Activated naive CD8-positive, alpha-beta T cell treated with anti-CD3 and anti-CD28 coated beads, Interleukin-2, amount 50 U/mL, for 24 hours (primary cell): ENCODE data around the gene TRPM3.
"Not testable (repeated sequence)": the region's sequence is repeated elsewhere in the genome, so short reads cannot be mapped to it uniquely, and the experiment has no call there.

Source experiments
- ATAC-seq: fragments of 150-1000 bp; cut with Tn5 transposase; one replicate; pipeline ENCODE4 v1.10.0; 2021
- DNase-seq: peaks from one replicate; pipeline ENCODE4 v3.0.0; 2021
- H3K27ac Mint-ChIP-seq: one replicate; pipeline ENCODE4 v1.8.0; 2021; ENCODE audit warnings: mild to moderate bottlenecking, mixed read lengths
- H3K27me3 Mint-ChIP-seq: one replicate; pipeline ENCODE4 v1.8.0; 2021; ENCODE audit warnings: mixed read lengths
- H3K36me3 Mint-ChIP-seq: one replicate; pipeline ENCODE4 v1.8.0; 2021; ENCODE audit warnings: low read depth, mixed read lengths
- H3K4me1 Mint-ChIP-seq: one replicate; pipeline ENCODE4 v1.8.0; 2021; ENCODE audit warnings: mixed read lengths
- H3K4me3 Mint-ChIP-seq: one replicate; pipeline ENCODE4 v1.8.0; 2021; ENCODE audit warnings: mild to moderate bottlenecking, moderate library complexity, mixed read lengths
- H3K9me3 Mint-ChIP-seq: one replicate; pipeline ENCODE4 v1.8.0; 2021; ENCODE audit warnings: mixed read lengths

Gene TRPM3

DNA sequence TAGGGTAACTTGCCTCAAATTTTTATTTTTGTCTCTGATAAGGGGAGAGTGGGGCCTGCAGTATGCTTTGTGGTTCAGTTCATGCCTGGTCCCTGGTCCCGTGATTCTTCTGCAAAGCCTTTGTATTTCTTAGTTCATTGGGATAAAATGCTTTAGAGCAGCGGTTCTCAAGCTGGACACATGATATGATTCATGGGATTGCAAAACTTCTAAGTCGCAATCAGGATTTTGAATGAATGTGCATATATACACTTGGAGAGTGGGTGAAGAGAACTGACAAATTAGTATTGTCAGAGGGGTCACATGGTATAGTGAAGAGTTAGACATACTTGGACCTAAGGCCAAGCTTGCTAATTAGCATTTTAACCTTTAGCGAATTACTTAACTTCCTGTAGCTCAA lies 441.6 kb downstream of the TRPM3 start:
- ATAC-seq (no peak), DNase-seq (no peak)
- no peak overlapping the region for H3K4me3 Mint-ChIP-seq
- H3K4me1 Mint-ChIP-seq: no peaks in the 10 kb centered on the region
- H3K36me3 Mint-ChIP-seq: no peaks in the 10 kb centered on the region
- no peak overlapping the region for H3K27ac Mint-ChIP-seq
- no peaks in the 10 kb centered on the region for H3K9me3 Mint-ChIP-seq
- no peaks in the 10 kb centered on the region for H3K27me3 Mint-ChIP-seq

DNA sequence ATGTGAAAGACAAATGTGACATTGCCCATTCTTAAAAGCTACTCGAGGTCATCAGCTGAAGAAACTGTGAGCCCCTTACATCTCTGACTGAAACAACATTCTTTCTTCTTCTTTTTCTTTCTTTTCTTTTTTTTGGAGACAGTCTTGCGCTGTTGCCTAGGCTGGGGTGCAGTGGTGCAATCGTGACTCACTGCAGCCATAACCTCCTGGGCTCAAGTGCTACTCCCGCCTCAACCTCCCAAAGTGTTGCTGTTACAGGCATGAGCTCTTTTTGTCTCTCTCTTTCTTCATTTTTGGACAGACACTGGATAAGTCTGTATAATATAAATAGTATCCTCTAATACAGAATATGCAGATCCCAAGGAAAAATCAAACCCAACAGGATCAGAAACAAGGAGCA lies 443.3 kb downstream of the TRPM3 start:
- Mint-ChIP-seq H3K27me3 (no peaks in the 10 kb centered on the region), H3K27ac (no peak overlapping the region), H3K36me3 (no peaks in the 10 kb centered on the region), H3K4me1 (no peaks in the 10 kb centered on the region), H3K9me3 (no peaks in the 10 kb centered on the region), H3K4me3 (no peak overlapping the region)
- no peak for DNase-seq
- no peak for ATAC-seq

DNA sequence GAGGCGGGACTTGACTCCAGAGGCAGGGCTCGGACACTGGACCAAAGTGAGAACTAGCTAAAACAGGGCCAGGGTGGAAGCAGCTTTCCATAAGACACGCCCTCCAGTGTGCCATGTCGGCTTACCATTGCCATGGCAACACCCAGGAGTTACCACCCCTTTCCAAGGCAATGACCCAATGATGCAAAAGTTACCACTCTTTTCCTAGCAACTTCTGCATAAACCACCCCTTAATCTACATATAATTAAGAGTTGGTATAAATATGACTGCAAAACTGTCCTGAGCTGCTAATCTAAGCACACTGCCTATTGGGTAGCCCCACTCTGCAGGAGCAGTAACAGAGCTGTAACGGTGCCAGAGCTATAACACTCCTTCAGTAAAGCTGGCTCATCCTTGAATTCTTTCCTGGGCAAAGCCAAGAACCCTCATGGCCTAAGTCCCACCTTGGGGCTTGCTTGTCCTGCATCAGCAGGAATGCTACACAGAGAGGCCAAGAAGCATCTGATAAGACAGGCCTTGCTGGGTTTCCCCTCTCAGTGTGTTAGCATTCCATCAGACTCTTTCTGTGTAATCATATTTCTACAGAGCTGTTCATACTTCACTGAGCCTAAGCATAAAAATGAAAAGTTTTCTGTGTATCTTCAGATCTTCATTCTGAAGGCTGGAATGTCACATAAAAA lies 444.2 kb downstream of the TRPM3 start:
- Mint-ChIP-seq H3K4me3 (no peak overlapping the region), H3K36me3 (no peaks in the 10 kb centered on the region), H3K27ac (no peak overlapping the region), H3K9me3 (no peaks in the 10 kb centered on the region), H3K27me3 (no peaks in the 10 kb centered on the region), H3K4me1 (no peaks in the 10 kb centered on the region)
- no peak for ATAC-seq
- no peak for DNase-seq

DNA sequence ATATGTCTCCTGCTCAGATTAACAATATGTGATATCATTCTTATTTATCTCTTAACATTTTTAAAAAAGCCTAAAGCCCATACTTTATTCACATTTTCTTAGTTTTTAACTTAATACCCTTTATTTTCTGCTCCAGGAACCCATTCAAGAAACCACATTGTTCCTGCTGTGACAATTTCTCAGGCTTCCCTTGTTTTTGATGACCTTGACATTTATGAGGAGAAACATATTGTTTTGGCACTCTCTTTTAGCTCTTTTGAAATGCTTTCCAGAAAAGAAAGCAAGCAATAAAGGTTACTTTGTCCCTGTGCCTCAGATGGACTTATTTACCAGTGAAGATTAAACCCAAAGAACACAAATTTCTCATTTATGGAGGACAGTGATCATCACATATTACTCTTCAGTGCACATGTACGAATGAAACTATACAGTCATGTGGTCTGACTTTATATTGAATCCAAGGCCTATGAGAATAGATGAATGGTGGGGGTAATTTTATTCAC lies 445.5 kb downstream of the TRPM3 start:
- Mint-ChIP-seq H3K36me3 (no peaks in the 10 kb centered on the region), H3K9me3 (no peaks in the 10 kb centered on the region), H3K27ac (no peak overlapping the region), H3K4me3 (no peak overlapping the region), H3K4me1 (no peaks in the 10 kb centered on the region), H3K27me3 (no peaks in the 10 kb centered on the region)
- ATAC-seq (no peak), DNase-seq (no peak)

DNA sequence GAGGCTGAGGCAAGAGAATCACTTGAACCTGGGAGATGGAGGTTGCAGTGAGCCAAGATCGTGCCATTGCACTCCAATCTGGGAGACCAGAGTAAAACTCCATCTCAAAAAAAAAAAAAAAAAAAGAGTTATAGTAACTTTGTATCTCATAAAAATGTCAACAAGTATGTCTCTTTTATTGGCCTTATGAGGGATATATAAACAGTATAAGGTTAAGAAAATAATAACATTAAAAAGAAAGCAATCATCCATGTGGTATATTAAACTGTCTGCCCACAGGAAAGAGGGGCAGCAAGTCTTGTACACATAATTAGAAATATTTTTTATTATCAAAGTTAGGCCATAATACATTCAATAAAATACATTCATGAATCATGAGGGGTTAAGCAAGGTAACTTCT lies 447.6 kb downstream of the TRPM3 start:
- H3K9me3 Mint-ChIP-seq: no peaks in the 10 kb centered on the region

DNA sequence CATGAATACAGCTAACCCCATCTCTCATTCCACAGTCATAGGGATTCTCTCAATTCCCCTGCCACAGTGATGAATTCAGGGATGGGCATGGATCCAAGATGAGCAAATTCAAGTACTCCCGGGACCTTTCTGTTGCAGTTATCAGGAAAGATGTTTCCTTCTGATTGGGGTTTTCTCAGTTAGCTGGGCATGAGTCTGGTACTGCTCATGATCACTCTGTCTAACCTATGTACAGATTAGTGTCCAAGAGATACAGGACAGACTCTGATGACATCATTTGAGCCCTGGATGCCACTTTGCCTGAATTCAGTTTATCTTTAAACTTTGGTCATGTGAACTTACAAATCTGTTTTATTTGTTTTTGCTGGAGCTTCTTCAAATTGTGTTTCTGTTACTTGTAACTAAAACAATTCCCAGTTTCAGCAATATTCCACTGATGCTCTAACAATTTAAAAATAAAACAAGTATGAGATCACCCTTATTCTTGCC lies 449.2 kb downstream of the TRPM3 start:
- H3K27ac Mint-ChIP-seq: no peak overlapping the region
- DNase-seq (no peak), ATAC-seq (no peak)
- no peaks in the 10 kb centered on the region for H3K27me3 Mint-ChIP-seq
- no peaks in the 10 kb centered on the region for H3K4me1 Mint-ChIP-seq
- H3K4me3 Mint-ChIP-seq: no peak overlapping the region
- H3K9me3 Mint-ChIP-seq: no peaks in the 10 kb centered on the region
- no peaks in the 10 kb centered on the region for H3K36me3 Mint-ChIP-seq

More for the DNA sequence above, 447.6 kb downstream of the TRPM3 start:
- Mint-ChIP-seq H3K36me3 (no peaks in the 10 kb centered on the region), H3K4me1 (no peaks in the 10 kb centered on the region), H3K27ac (no peak overlapping the region), H3K27me3 (no peaks in the 10 kb centered on the region), H3K4me3 (no peak overlapping the region)
- no peak for ATAC-seq
- DNase-seq: no peak

DNA sequence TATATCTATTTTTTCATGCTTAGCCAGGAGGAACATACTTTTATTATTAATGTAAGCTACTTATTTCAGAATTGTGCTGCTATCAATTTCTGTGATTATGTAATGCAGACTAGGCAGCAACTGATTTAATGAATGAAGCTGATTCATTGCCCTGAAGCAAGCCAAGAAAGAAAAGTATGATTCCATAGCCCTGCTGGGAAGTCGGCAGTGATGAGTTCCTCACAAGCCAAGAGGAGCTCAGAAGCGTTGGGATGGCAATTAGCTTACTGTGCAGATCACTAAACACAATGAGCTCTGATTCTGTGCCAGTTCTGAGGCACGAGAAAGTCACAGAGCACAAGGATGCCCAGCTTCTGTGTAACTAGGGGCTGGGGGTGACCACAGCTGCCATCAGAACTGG lies 452.7 kb downstream of the TRPM3 start:
- no peak overlapping the region for H3K27ac Mint-ChIP-seq
- DNase-seq: no peak
- H3K9me3 Mint-ChIP-seq: no peaks in the 10 kb centered on the region
- H3K4me1 Mint-ChIP-seq: peaks cover 13% of the 10 kb centered on the region
- H3K36me3 Mint-ChIP-seq: no peaks in the 10 kb centered on the region
- H3K27me3 Mint-ChIP-seq: no peaks in the 10 kb centered on the region
- no peak for ATAC-seq
- no peak overlapping the region for H3K4me3 Mint-ChIP-seq

DNA sequence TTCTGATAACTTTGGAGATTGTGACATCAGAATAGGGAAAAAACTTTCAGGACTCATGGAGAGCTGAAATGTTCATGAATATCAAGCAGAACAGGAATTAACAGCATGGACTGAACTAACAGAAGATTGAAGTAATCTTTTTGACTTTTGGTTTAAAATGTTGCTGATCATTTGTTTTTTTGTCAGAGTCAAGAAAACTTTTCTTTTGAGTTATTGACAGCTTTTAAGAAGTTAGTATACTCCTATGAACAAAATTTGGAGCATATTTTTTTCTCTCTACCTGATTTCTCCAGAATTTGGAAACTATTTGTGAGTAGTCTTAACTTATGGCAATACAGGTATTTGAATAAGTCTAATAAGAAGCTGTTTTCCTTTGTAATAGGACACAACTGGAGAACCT lies 462.7 kb downstream of the TRPM3 start:
- Mint-ChIP-seq H3K4me1 (no peaks in the 10 kb centered on the region), H3K27me3 (peaks cover 2% of the 10 kb centered on the region), H3K9me3 (peaks cover 4% of the 10 kb centered on the region), H3K27ac (no peak overlapping the region), H3K4me3 (no peak overlapping the region), H3K36me3 (no peaks in the 10 kb centered on the region)
- ATAC-seq (no peak), DNase-seq (no peak)

DNA sequence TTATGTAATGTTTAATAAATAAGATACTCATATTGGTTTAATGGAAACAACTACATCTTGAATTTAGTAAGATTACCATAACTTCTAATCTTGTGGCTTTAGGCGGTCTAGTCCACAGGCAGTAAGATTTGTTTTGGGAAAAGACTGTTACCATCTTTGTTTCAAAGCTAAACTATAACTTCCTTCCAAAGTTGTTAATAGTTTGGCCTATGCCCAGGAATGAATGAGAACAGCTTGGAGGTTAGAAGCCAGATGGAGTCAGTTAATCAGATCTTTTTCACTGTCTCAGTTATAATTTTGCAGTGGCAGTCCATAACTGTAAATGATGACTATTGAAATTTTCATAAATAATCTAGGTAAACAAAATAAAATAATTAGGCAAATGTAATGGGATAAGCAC lies 465.1 kb downstream of the TRPM3 start:
- Mint-ChIP-seq H3K27me3 (peaks cover 2% of the 10 kb centered on the region), H3K4me1 (no peaks in the 10 kb centered on the region), H3K36me3 (no peaks in the 10 kb centered on the region), H3K9me3 (peaks cover 4% of the 10 kb centered on the region), H3K27ac (no peak overlapping the region), H3K4me3 (no peak overlapping the region)
- ATAC-seq (no peak), DNase-seq (no peak)

DNA sequence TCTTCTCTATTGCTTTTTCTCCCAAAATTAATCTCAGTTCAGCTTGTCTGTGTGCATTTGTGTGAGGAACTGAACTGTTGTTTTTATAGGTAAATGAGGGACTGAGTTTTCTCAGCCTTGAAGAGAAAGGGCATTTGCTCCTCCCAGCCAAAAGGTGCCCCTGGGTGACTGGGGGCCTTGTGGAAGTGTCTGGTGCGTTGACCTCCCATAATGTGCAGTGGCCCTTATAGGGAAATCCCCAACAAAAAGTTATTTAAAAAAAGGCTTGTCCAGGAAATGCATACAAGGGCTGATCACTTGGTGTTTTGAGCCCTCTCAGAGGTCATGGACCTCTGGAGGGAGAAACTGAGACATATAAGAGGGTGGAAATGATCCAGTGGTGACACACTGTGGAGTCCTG lies 467.3 kb downstream of the TRPM3 start:
- Mint-ChIP-seq H3K27ac (no peak overlapping the region), H3K4me1 (no peaks in the 10 kb centered on the region), H3K27me3 (peaks cover 2% of the 10 kb centered on the region), H3K4me3 (no peak overlapping the region), H3K9me3 (peaks cover 6% of the 10 kb centered on the region), H3K36me3 (no peaks in the 10 kb centered on the region)
- ATAC-seq (no peak), DNase-seq (no peak)

DNA sequence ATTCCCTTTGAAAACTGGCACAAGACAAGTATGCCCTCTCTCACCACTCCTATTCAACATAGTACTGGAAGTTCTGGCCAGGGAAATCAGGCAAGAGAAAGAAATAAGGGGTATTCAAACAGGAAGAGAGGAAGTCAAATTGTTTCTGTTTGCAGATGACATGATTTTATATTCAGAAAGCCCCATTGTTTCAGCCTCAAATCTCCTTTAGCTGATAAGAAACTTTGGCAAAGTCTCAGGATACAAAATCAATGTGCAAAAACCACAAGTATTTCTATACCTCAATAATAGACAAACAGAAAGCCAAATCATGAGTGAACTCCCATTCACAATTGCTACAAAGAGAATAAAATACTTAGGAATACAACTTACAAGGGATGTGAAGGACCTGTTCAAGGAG lies 476.8 kb downstream of the TRPM3 start:
- H3K27me3 Mint-ChIP-seq, H3K4me3 Mint-ChIP-seq, H3K4me1 Mint-ChIP-seq, H3K9me3 Mint-ChIP-seq, DNase-seq, H3K36me3 Mint-ChIP-seq, H3K27ac Mint-ChIP-seq, ATAC-seq: not testable (repeated sequence)

DNA sequence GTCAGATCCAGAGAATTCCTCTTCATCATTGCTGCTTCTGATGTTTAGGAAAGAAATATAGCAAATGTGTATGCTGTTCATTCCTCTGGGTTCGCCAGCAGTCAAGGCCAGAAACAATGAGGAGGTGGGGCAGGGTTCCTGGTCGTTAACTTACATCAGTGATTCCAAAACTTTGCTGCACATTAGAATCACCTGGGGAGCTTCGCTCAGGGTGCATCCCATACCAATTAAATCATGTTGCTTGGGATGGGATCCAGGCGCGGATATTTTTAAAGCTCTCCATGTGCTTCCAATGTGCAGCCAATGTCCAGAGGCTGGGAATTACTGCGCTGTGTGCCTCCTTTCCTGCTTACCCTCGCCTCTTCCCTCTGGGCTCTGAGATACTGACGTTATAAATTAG lies 479.1 kb downstream of the TRPM3 start:
- no peaks in the 10 kb centered on the region for H3K36me3 Mint-ChIP-seq
- H3K4me3 Mint-ChIP-seq: no peak overlapping the region
- no peaks in the 10 kb centered on the region for H3K4me1 Mint-ChIP-seq
- no peaks in the 10 kb centered on the region for H3K9me3 Mint-ChIP-seq
- peaks cover 6% of the 10 kb centered on the region for H3K27me3 Mint-ChIP-seq
- no peak for ATAC-seq
- H3K27ac Mint-ChIP-seq: no peak overlapping the region
- DNase-seq: no peak

DNA sequence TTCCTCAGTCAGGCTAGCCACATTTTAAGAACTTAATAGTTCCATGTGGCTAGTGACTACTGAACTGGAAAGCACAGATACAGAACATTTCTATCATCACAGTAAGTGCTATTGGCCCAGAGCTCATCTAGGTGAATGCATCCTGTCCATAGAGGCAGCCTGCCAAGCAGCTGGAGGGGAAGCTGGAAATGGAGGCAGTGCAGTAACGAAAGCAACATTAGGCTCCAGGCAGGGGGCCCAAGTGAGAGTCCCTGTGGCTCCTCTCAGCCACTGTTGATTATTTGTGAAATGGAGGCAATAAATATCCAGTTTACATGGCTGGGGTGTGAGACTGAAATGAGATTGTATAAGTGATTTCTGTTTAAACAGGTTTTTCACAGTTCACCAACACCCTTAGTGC lies 479.8 kb downstream of the TRPM3 start:
- Mint-ChIP-seq H3K36me3 (no peaks in the 10 kb centered on the region), H3K27me3 (peaks cover 6% of the 10 kb centered on the region), H3K9me3 (no peaks in the 10 kb centered on the region), H3K4me3 (no peak overlapping the region), H3K4me1 (no peaks in the 10 kb centered on the region), H3K27ac (no peak overlapping the region)
- ATAC-seq (no peak), DNase-seq (no peak)

DNA sequence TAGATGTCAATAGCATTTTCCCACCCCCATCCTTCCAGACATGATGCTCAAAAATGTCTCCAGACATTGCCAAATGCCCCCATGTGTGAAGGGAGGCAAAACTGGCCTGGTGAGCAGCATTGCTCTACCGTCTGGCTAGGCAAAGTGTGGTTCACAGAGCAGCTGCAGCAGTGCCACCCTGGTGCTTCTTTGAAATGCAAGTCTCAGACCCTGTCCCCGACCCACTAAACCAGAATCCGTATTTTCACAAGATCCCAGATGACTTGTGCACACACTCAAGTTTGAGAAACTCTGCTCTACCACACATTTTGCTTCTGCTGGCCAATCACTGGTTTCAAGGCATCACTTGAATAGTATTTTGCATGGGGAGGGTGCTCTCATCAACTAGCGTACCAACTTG lies 480.4 kb downstream of the TRPM3 start:
- Mint-ChIP-seq H3K36me3 (no peaks in the 10 kb centered on the region), H3K4me3 (no peak overlapping the region), H3K4me1 (no peaks in the 10 kb centered on the region), H3K27me3 (peaks cover 4% of the 10 kb centered on the region), H3K27ac (no peak overlapping the region), H3K9me3 (no peaks in the 10 kb centered on the region)
- DNase-seq: no peak
- ATAC-seq: no peak

DNA sequence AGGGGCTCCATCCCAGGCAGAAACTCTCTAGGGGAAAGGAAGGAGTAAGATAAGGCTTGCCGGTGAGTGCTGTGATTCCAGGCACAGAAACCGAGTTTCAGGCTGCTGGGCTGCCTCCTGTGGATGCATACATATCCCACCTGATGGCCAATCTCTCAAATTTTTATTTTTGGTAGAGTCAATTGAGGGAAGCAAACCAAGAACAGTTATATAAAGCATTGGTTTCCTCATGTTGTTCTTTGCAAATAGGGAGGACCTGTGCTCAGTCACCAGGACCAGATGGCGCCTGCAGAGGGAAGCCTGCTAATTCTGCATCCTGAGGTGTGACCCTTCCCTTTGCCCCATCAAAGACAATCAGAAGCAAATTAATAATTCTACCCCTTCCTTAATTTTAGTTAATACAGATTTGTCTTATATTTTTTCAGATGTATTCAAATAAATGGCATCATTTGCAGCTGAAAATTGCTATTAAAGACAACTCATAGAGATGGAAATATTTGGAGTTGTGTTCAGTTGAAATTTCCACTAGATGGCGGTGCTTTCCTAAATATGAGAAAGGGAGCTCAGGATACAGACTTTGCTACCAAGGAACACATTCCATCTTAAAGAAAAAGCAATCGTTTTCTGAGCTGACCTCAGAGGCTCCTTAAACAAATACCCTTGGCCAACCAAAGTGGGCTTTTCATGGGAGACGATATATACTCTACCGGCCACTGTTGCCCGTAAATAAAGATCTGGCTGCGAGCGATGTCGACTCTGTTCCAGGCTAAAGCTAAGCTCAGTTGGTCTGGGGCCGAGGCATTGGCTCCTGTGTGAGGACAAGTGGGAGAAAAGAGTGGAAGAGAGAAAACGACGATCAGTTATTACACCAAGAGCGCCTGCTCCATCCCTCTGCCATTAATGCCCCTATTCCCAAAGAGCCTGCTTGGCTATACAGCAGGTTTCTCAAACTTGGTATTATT lies 481.3 kb downstream of the TRPM3 start:
- ATAC-seq: no peak
- H3K36me3 Mint-ChIP-seq: no peaks in the 10 kb centered on the region
- no peak for DNase-seq
- peaks cover 1% of the 10 kb centered on the region for H3K27me3 Mint-ChIP-seq
- H3K27ac Mint-ChIP-seq: no peak overlapping the region
- H3K4me1 Mint-ChIP-seq: no peaks in the 10 kb centered on the region
- no peak overlapping the region for H3K4me3 Mint-ChIP-seq
- H3K9me3 Mint-ChIP-seq: no peaks in the 10 kb centered on the region
